Kidney (tissue), 14 donors: Measurements from ENCODE around the gene LRRC3C. TPM values are rescaled to one million over a fixed set of nuclear protein-coding genes. Genes with fewer than 3 reads are reported as not detected.

ENCODE experiments used
- DNase-seq, 5 donors: peaks; one replicate each; pipeline ENCODE4 v3.0.0-alpha.2; 2013 to 2020
- FAIRE-seq: peaks from 2 replicates; lab custom pipeline; 2012; peaks lifted over from hg19 to GRCh38; lab: Jason Lieb, UNC
- H3K27ac ChIP-seq, 2 donors: one replicate each; pipeline ENCODE4 v1.7.0; 2013; ENCODE audit warnings: low read depth in 2 of 2, low read length in 2 of 2, inconsistent platforms in 1 of 2
- H3K27me3 ChIP-seq: one replicate; pipeline ENCODE4 v1.7.1; 2013; ENCODE audit warnings: low read length, inconsistent platforms; ENCODE audit not compliant: control insufficient read depth, insufficient read depth
- H3K36me3 ChIP-seq, 3 donors: one replicate each; pipeline versions ENCODE4 v1.7.0 to v1.7.1; 2013; ENCODE audit warnings: low read length in 3 of 3, control low read depth in 1 of 3, inconsistent platforms in 1 of 3; ENCODE audit not compliant: insufficient read depth in 3 of 3, control insufficient read depth in 2 of 3
- H3K4me1 ChIP-seq, 3 donors: one replicate each; pipeline versions ENCODE4 v1.7.0 to v1.7.1; 2013; ENCODE audit warnings: low read length in 3 of 3, inconsistent platforms in 1 of 3, low read depth in 1 of 3; ENCODE audit not compliant: control insufficient read depth in 2 of 3, insufficient read depth in 2 of 3
- H3K4me3 ChIP-seq, 3 donors: one replicate each; pipeline versions ENCODE4 v1.7.0 to v1.8.1; 2013; ENCODE audit warnings: low read length in 3 of 3, control low read depth in 1 of 3, inconsistent platforms in 1 of 3
- H3K9ac ChIP-seq, 3 donors: one replicate each; pipeline versions ENCODE4 v1.7.0 to v1.7.1; 2013; ENCODE audit warnings: low read length in 3 of 3, control low read depth in 1 of 3, inconsistent platforms in 1 of 3
- H3K9me3 ChIP-seq, 3 donors: one replicate each; pipeline versions ENCODE4 v1.7.0 to v1.7.1; 2013; ENCODE audit warnings: low read length in 3 of 3, control low read depth in 1 of 3, inconsistent platforms in 1 of 3; ENCODE audit not compliant: control insufficient read depth in 2 of 3, insufficient read depth in 1 of 3
- intact Hi-C: fragments of 100-400 bp; cut with DNase I; formaldehyde crosslinking; loops from one replicate; pipeline ENCODE4 v1.11.1; 2022
- polyA plus RNA-seq: library from polyadenylated mRNA; stranded (reverse); fragments of 350-450 nt; fragmentation: Illumina TruSeq; extraction: RNeasy Lipid Tissue Mini Kit (QIAGEN cat#74804); gene quantifications from one replicate; pipeline ENCODE4 v1.2.3, GENCODE V29; 2014; ENCODE audit warnings: low read depth, low replicate concordance; ENCODE audit not compliant: insufficient read depth
- total RNA-seq: library from RNA; stranded (reverse); fragmentation: NEBNext Ultra II Directional; extraction: Animal tissue kit (Norgen Biotek cat#: 25700); gene quantifications from one replicate; pipeline ENCODE4 v1.2.1, GENCODE V29; 2021
- TF ChIP-seq, protein P1 (sequence below): IDR thresholded peaks from 3 replicates; pipeline ENCODE4 v1.5.1; 2012; ENCODE audit warnings: mild to moderate bottlenecking, moderate library complexity, borderline replicate concordance; ENCODE audit not compliant: insufficient read depth; ENCODE audit errors: extremely low read depth
- donor health status: control.
- donor health status: control.
- donor health status: control.
- donor health status: control.
- donor health status: control.
- donor health status: DM: yes; HTN: yes; CAD: no.
- donor health status: Normal renal cell carcinoma (clear cell type).

The LRRC3C gene
- total and polyA plus RNA-seq, 2 donors from 2014 or later: not detected

DNA sequence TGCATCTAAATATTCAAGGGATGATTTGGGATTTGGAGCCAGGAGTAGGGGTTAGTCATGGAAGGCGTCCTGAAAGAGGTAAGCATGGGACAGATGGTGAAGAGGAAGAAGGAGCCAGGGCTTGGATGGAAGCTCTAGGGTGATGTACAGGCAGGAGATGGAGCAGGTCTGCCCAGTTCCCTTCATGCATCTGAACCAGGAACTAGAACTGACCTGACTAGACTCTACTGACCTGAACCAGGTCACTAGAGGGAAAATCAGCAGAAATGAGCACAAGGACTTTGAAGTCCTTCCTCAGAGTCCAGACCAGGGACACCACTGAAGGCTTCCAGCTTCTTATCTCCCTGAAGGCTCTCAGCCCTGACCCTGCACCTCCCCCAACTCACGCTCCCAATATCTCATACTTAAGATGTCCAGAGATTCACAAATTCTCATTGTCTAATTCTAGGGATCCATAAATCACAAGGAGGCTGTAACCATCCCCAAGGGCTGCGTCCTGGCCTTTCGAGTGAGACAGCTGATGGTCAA lies 43.6 kb downstream of the LRRC3C start:
- Histone ChIP-seq H3K36me3 (no peaks in the 10 kb centered on the region), H3K9ac (no peak overlapping the region), H3K27ac (no peak overlapping the region), H3K4me3 (no peak overlapping the region), H3K4me1 (no peaks in the 10 kb centered on the region), H3K27me3 (no peaks in the 10 kb centered on the region), H3K9me3 (no peaks in the 10 kb centered on the region)
- TF ChIP-seq, protein P1, sequence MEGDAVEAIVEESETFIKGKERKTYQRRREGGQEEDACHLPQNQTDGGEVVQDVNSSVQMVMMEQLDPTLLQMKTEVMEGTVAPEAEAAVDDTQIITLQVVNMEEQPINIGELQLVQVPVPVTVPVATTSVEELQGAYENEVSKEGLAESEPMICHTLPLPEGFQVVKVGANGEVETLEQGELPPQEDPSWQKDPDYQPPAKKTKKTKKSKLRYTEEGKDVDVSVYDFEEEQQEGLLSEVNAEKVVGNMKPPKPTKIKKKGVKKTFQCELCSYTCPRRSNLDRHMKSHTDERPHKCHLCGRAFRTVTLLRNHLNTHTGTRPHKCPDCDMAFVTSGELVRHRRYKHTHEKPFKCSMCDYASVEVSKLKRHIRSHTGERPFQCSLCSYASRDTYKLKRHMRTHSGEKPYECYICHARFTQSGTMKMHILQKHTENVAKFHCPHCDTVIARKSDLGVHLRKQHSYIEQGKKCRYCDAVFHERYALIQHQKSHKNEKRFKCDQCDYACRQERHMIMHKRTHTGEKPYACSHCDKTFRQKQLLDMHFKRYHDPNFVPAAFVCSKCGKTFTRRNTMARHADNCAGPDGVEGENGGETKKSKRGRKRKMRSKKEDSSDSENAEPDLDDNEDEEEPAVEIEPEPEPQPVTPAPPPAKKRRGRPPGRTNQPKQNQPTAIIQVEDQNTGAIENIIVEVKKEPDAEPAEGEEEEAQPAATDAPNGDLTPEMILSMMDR: no peak
- intact Hi-C loops: no loop called here
- no peak for DNase-seq
- no peak for FAIRE-seq

DNA sequence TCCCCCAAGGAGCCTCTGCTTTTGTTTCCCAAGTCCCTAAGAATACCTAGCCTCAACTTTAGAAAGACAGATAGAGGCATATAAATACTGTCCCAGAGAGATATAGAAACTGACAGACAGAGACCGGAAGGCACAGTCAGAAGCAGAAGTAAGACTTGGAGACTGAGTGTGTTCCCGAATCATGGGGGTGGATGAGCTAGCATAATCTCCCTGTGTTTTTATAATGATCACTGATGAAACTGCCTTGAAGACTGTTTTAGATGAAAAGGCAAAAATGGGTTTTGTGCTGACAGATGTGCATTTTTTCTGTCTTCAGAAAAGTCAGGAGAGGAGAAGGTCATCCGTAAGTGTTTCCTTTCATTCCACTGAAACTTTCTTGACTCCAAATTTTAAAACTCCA lies 44.7 kb downstream of the LRRC3C start:
- H3K27ac ChIP-seq: no peak overlapping the region
- intact Hi-C loops: no loop called here

DNA sequence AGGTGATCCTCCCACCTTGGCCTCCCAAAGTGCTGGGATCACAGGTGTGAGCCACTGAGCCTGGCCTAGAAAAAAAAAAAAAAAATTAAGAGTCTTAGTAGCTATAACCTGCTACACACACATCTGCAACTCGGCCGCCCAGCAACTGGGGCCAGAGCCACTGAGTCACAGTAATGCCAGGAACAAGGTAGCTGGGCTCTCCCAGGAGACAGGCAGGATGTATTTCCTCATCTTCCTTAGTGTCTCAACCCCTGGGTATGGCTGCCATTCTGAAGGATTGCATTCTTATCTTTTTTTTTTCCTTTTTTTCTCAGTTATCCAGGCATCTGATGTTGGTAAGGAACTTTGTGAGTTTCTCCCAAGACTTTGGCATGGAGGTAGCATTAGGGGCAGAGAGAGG lies 46.0 kb downstream of the LRRC3C start:
- H3K4me3 ChIP-seq: no peak overlapping the region
- no peaks in the 10 kb centered on the region for H3K9me3 ChIP-seq
- H3K36me3 ChIP-seq: no peaks in the 10 kb centered on the region
- no peak for FAIRE-seq
- intact Hi-C loops: no loop called here
- H3K4me1 ChIP-seq: no peaks in the 10 kb centered on the region
- no peaks in the 10 kb centered on the region for H3K27me3 ChIP-seq
- TF ChIP-seq, protein P1: no peak
- no peak overlapping the region for H3K27ac ChIP-seq
- DNase-seq: no peak
- no peak overlapping the region for H3K9ac ChIP-seq

More for the DNA sequence above, 44.7 kb downstream of the LRRC3C start:
- H3K9ac ChIP-seq: no peak overlapping the region
- no peaks in the 10 kb centered on the region for H3K4me1 ChIP-seq
- no peaks in the 10 kb centered on the region for H3K36me3 ChIP-seq
- no peak overlapping the region for H3K4me3 ChIP-seq
- no peaks in the 10 kb centered on the region for H3K27me3 ChIP-seq
- no peak for DNase-seq
- no peak for FAIRE-seq
- H3K9me3 ChIP-seq: no peaks in the 10 kb centered on the region
- TF ChIP-seq, protein P1: no peak

DNA sequence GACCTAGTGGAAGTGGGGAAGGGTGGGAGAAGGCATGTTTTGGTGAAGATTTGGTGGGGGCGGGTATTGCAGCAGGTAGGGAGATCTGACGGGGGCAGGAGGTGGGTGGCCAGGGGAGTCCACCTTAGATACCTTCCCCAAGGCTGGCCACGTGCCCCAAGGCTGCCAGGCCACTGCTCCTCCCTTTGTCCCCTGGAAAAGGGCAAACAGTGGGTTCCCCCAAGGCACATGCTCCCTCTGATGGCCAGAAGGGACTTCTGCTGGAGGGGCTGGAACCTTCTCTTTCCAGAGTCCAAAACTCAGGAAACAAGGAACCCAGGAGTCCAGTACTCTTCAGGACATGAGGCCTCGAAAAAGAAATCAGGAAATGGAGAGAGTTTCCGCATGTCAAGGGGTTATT lies 46.9 kb downstream of the LRRC3C start:
- TF ChIP-seq, protein P1: no peak
- no peaks in the 10 kb centered on the region for H3K4me1 ChIP-seq
- H3K36me3 ChIP-seq: no peaks in the 10 kb centered on the region
- intact Hi-C loops: no loop called here
- H3K27me3 ChIP-seq: no peaks in the 10 kb centered on the region
- H3K4me3 ChIP-seq: no peak overlapping the region
- H3K9me3 ChIP-seq: no peaks in the 10 kb centered on the region
- no peak overlapping the region for H3K9ac ChIP-seq
- DNase-seq: no peak
- no peak for FAIRE-seq
- H3K27ac ChIP-seq: no peak overlapping the region
